Activated CD4-positive, alpha-beta T cell treated with anti-CD3 and anti-CD28 coated beads, Interleukin-2, amount 50 U/mL, for 1 hour (primary cell): ENCODE measurements around the gene WFDC1.

Experiments used
- DNase-seq: peaks from one replicate; pipeline ENCODE4 v3.0.0-alpha.2; 2020

The WFDC1 gene

DNA sequence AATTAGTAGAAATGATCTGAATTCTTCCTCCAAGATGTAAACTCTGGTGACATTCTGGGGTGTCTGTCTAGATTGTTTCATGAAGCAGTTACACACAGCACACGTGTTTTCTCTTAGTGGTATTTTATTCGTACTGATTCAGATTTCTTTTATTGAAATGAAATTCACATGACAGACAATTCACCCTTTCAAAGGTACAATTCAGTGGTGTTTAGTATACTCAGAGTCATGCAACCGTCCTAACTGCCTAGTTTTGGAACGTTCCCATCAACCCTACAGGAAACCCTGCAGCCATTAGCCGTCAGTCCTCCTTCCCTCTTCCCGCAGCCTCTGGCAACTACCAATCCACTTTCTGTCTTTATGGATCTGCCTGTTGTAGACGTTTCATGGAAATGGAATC, 8.8 kb downstream of the WFDC1 start:
- no peak for DNase-seq

DNA sequence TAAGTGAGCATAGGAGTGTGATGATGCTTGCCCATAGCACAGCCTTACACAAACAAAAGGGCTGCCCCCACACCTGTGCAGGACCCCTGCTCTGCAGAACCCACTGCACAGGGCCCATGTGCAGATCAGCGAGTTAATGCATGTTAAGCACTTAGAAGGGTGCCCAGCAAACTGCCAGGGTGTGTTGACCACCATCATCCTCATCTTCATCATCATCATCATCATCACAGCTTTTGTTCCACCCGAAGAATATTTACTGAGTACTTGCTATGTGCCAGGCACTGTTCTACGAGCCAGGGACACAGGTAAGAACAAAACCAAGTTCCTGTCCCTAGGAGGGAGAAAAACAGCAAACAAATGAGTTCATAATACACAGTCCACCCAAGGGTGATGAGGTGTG, 11.9 kb downstream of the WFDC1 start:
- no peak for DNase-seq

DNA sequence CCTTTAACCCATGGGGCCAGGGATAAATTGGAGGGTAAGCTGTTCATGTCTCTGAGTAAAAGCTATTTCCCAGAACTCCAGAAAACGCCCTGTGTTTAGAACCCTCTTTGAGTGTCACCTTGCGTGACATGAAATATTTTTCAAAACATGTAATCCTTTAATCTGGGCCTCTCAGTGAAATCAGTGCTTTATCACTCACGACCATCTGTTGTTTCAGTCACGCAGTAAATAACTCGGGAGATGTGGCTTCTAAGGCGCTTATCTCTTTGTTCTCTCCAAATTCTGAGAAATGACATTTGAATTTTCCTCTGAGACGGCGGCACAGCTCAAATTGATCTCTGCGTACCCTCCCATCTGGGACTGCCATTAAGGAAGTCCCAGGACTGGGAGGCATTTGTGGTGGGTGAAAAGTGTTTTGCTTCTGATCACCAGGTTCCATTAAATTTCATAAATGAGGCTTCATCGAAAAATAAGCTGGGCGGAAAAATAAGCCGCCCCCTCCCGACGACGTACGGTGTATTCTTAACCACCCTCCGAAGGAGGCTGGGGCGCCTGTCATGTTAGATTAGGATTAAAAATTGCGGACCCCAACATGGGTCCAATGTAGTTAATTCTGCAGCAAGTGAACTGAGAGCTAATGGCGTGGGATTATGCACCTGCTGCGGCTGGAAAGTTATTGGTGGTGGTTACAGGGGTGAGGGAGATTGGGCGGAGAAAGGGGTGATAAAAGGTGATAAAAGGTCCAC, 12.7 kb downstream of the WFDC1 start:
- DNase-seq = no peak

DNA sequence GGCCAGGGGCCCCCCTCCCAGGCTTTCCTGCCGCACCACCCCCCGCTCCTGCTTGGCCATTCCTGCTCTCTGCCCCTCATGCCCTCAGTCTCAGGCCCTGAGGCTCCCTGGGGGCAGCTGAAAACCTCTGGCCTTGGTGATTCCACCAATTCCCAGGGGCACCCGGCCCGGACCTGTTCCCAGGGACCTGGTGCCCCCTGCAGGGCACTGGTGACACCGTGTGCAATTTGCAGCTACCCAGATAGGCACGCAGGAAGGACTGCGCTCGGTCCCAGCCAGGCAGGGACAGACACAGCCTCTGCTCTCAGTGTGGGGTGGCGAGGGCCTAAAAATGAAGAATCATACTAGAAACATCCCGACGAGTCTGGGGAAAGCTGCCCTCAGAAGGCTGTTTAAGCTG, 13.4 kb downstream of the WFDC1 start:
- DNase-seq = no peak

DNA sequence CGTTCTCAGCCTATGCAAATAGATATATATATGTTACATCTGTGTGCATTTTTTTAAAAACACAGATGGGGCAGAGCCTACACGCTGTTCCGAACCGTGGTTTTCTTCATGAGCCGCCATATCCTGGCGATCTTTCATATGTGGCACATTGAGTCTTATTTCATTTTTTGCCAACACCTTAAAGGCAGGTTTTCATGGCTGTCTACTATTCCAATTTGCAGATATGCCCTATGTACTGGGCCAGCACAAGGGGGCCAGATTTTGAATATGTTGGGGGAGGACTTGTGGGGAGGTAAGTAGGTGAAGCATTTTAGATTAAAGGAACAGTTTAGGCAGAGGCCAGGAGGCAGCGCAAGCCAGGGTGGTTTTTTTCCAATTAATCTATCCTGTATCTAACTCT, 16.0 kb downstream of the WFDC1 start:
- no peak for DNase-seq

GRCh38 chr16:84312783-84313382, 18.2 kb downstream of the WFDC1 start:
- DNase-seq = no peak

- no peak for DNase-seq
Measured at GRCh38 chr16:84313921-84314320, 19.2 kb downstream of the WFDC1 start.

DNA sequence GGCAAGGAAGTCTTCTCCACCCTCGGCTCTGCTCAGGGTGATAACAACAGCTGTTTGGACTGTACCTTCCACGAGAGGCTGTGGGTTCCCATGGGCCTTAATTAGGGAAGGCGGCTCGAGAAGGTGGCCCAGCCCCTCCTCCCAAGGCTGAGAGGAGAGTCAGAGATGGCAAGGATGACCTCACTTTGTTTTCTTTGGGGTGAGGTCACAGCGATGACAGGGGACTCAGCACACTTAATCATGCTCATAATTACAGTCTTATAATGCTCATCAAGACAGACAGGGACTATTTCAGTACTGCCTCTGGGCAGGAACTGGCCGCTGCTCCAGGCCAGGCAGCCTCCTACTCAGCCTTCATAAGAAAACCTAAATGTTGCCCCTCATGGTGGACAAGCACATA, 19.7 kb downstream of the WFDC1 start:
- no peak for DNase-seq

DNA sequence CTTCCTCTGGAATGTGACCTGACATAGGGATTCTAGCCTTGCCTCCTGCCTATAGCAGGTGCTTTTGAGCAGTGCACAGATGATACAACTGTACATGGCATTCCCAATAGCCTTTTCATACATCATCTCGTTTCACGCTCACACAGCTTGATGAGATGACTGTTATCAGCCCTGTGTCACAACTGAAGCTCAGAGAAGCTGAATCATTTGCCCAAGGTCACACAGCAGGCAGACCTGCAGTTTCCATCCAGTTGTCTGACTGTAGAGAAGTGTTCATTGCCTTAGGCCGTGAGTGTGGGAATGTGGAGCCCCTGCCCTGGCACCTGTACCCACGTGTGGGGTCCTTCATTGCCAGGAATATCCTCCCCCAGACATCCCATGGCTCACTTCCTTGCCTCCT, 20.1 kb downstream of the WFDC1 start:
- no peak for DNase-seq

GRCh38 chr16:84315422-84315821, 20.7 kb downstream of the WFDC1 start:
- no peak for DNase-seq

DNA sequence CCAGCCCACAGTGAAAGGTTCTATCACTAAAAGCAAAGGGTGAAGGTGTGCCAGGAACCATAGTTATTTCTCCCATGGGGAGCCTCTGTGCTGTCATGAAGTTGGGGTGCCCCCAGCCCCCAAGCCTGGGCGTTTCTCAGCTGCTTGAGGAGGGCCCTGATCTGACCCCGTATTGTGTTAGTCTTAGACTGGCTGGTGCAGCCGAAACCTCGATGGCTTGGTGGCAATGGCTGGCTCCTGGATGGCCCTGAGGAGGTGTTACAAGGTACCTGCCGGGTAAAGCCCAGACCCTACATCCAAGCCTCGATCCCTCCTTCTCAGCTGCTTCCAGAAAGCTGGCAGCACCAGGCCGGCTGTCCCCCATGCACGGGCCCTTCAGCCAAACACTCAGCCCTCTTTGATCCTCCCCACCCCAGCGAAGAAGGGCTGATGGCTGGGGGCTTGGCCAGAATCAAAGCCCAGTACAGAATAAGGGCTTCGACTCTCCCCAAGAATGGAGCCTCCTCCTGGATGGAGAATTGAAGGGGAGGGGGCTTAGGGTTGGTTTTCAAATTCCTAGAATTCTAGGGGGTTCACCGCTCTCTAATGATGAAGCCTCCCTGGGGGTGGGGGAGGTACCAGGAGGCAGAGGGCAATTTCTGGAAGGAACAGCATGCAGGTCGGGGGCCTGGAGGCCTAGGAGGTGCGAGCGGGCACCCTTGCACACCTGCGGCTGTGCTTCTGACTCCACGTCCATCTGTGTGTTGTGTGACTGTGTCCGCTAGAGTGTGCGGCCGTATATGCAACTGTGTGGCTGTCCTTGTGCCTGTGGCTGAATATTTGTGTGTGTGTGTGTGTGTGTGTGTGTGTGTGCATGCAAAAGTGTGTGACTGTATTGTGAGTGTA, 23.7 kb downstream of the WFDC1 start:
- DNase-seq = no peak

DNA sequence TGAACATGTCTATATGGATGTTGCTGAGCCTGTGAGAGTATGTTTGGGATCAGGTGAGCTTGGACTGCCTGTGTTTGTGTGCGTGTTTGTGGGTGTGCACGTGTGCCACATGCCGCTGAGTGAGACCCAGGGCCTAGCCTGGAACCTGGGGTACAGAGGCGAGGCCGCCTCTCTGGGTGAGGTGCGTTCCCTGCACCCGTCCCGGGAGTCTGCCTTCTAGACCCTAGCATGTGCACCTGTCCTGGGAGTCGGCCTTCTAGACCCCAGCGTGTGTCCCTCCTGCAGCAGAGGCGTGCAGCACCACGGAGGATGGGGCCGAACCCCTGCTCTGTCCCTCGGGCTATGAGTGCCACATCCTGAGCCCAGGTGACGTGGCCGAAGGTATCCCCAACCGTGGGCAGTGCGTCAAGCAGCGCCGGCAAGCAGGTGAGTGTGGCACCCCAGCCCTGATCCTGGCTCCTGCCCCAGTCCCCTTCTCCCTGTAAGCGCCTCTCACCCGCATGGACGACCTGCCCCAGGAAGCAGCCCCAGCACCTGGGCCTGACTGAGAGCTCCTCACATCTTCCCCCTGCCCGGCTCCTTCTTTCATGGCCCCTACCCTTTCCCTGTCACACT, 24.6 kb downstream of the WFDC1 start:
- DNase-seq = no peak

GRCh38 chr16:84320511-84320910, 25.8 kb downstream of the WFDC1 start:
- DNase-seq = no peak

DNA sequence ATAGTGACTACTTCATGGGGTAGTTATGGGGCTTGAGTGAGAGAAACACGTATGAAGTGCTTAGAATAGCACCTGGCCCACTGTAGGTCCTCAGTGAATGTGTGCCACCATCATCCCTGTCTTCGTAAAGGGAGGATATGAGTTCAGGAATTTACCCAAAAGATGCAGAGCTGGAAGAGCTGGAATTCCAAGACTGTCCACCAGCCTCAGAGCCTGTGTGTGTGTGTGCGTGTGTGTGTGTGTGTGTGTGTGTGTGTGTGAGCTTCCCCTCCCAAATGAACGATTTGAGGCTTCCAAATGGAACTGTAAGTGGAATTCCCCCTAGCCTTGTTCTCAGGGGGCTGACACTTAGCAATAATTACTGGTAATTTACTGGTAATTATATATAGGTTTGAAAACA, 27.3 kb downstream of the WFDC1 start:
- no peak for DNase-seq

- DNase-seq = no peak
Measured at GRCh38 chr16:84322749-84323148, 28.1 kb downstream of the WFDC1 start.

- no peak for DNase-seq
Measured at GRCh38 chr16:84323606-84324005, 28.9 kb downstream of the WFDC1 start.

DNA sequence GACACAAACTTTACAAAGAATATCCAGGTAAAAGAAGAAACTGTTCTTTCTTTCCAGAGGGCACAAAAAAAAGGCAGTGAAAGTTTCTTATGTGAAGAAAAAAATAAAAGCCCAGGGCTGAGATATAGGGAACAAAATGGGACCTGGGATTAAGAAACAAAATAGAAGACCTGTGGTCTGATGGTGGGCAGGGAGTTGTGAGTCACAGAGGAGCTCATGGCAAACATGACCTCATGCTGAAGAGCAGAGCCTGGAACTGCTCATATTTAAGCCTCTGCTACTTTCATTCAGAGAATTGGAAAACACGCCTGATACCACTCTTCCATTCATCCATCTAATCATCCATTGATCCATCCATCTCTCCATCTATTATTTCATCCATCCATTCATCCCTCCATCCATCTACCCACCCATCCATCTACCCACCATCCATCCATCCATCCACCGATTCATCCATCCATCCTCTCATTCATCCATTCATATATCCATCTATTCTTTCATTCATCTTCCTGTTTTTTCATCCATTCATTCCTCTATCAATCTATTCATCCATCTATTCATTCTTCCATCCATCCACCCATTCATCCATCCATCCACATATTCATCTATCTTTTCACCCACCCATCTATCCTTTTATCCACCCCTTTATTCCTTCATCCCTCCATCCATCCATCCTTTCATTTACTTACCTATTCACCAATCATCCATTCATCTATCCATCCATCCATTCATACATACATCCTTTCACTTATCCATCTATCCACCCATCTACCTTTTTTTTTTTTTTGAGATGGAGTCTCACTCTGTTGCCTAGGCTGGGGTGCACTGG, 30.0 kb downstream of the WFDC1 start:
- DNase-seq = no peak

- DNase-seq = no peak
Measured at GRCh38 chr16:84326545-84326944, 31.9 kb downstream of the WFDC1 start.

- DNase-seq = no peak
Measured at GRCh38 chr16:84327926-84328505, 33.3 kb downstream of the WFDC1 start.

GRCh38 chr16:84329016-84329415, 34.3 kb downstream of the WFDC1 start:
- no peak for DNase-seq

- no peak for DNase-seq
Measured at GRCh38 chr16:84329843-84330684, 35.4 kb downstream of the WFDC1 start.
